Right lobe of liver (tissue), 6 donors: Measurements from ENCODE around the gene PNPLA1. TPM values are rescaled to one million over a fixed set of nuclear protein-coding genes. Genes with fewer than 3 reads are reported as not detected.

Source experiments
- ATAC-seq, 4 donors: fragments of 200-7000 bp; cut with Tn5 transposase; one replicate each; pipeline ENCODE4 v1.9.1; 2020; ENCODE audit warnings: mild to moderate bottlenecking in 4 of 4, moderate library complexity in 4 of 4
- DNase-seq, 3 donors: peaks; one replicate each; pipeline ENCODE4 v3.0.0-alpha.2; 2020
- H3K27ac ChIP-seq, 3 donors: fragments of 200-600 bp; one replicate each; pipeline ENCODE4 v1.8.0; 2022
- H3K27me3 ChIP-seq, 2 donors: fragments of 200-600 bp; one replicate each; pipeline ENCODE4 v1.8.0; 2022
- H3K36me3 ChIP-seq, 4 donors: fragments of 200-600 bp; sonication (generic) in 1 of 4; one replicate each; pipeline versions ENCODE4 v1.5.1 to v1.8.0; 2017 to 2022; ENCODE audit warnings: control low read depth in 1 of 4
- H3K4me1 ChIP-seq, 4 donors: fragments of 200-600 bp; sonication (generic) in 1 of 4; one replicate each; pipeline versions ENCODE4 v1.5.1 to v1.8.0; 2017 to 2022; ENCODE audit warnings: control low read depth in 1 of 4
- H3K4me3 ChIP-seq, 3 donors: fragments of 200-600 bp; one replicate each; pipeline ENCODE4 v1.8.0; 2022
- H3K9me3 ChIP-seq, 4 donors: fragments of 200-600 bp; sonication (generic) in 1 of 4; one replicate each; pipeline versions ENCODE4 v1.5.1 to v1.8.0; 2017 to 2022; ENCODE audit warnings: control low read depth in 1 of 4
- POLR2A ChIP-seq: fragments of 450-650 bp; IDR thresholded peaks from one replicate; pipeline ENCODE4 v1.6.1; 2017; ENCODE audit warnings: antibody characterized with exemption, mild to moderate bottlenecking
- WGBS: methylation state at CpG from one replicate; pipeline ENCODE4 v1.1.6; 2018; ENCODE audit warnings: low coverage, low lambda C conversion rate; ENCODE audit not compliant: insufficient coverage; ENCODE audit errors: missing lambda C conversion rate; 5-methylcytosine and 5-hydroxymethylcytosine counted together
- intact Hi-C, 2 donors: fragments of 100-400 bp; cut with DNase I; formaldehyde crosslinking; loops; one replicate each; pipeline versions ENCODE4 v1.11.2 to v1.14.1; 2022
- total RNA-seq, 6 experiments: library from RNA; depleted of rRNA in 2 of 6; stranded (reverse); fragments of >200 nt in 2 of 6; fragmentation: NEBNext Ultra II Directional in 3 of 6; extraction: Animal tissue kit (Norgen Biotek cat#: 25700) in 3 of 6; gene quantifications; one replicate each; pipeline versions ENCODE4 v1.1.0 to v1.2.4, GENCODE V29; 2016 to 2023
- TF ChIP-seq, protein P1 (sequence below), 4 donors: fragments of 200-600 bp in 3 of 4; fragments of 450-650 bp in 1 of 4; IDR thresholded peaks; one replicate each; pipeline versions ENCODE4 v1.5.1 to v1.8.0; 2016 to 2022; ENCODE audit warnings: antibody characterized with exemption in 4 of 4, mild to moderate bottlenecking in 2 of 4
- donor health status: DM: no; HTN: yes; CAD: no.
- donor health status: DM: no; HTN: no; CAD: no.
- donor health status: DM: no; HTN: no; CAD: no.
- donor health status: DM: no; HTN: yes; CAD: no.
- donor health status: DM: no; HTN: yes; CAD: no.

PNPLA1 gene
- total RNA-seq, 6 experiments from 2014 or later = not detected

DNA sequence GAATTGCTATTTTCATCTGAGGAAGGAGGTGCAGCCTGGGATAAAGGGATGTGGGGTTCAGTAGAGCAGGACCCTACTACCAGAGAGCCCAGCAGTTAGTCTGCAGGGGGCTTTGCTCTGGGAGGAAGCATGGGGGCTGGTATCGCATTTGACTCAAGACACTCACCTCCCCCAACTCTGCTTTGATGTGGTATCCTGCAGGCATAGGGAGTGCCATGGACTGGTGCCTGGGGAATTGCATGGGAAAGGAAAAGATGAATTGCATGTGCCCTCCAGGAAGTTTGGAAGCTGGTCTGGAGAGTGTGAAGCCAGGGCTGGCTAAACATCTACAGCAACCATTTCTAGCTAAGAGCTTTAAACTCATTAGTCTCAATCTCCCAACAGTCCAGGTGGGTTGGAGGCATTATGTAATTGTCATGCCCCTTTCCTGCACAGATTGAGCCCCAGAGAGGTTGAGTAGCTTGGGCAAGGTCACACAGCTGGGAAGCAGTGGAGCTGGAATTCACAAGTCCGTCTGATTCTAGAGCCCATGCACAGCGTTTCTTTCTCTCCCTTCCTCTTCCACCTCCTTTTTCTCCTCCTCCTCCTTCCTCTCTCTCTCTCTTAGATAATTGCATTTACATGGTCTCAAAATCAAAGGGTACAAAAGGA is 26.2 kb upstream of the PNPLA1 start:
- Histone ChIP-seq H3K4me3 (no peak overlapping the region), H3K36me3 (no peaks in the 10 kb centered on the region), H3K27ac (no peak overlapping the region), H3K4me1 (no peaks in the 10 kb centered on the region), H3K27me3 (no peaks in the 10 kb centered on the region), H3K9me3 (no peaks in the 10 kb centered on the region)
- WGBS = 56% methylated on average over 2 of the region's 3 CpGs
- no peak for ATAC-seq
- no peak for DNase-seq
- TF ChIP-seq POLR2A = no peak
- TF ChIP-seq, protein P1, sequence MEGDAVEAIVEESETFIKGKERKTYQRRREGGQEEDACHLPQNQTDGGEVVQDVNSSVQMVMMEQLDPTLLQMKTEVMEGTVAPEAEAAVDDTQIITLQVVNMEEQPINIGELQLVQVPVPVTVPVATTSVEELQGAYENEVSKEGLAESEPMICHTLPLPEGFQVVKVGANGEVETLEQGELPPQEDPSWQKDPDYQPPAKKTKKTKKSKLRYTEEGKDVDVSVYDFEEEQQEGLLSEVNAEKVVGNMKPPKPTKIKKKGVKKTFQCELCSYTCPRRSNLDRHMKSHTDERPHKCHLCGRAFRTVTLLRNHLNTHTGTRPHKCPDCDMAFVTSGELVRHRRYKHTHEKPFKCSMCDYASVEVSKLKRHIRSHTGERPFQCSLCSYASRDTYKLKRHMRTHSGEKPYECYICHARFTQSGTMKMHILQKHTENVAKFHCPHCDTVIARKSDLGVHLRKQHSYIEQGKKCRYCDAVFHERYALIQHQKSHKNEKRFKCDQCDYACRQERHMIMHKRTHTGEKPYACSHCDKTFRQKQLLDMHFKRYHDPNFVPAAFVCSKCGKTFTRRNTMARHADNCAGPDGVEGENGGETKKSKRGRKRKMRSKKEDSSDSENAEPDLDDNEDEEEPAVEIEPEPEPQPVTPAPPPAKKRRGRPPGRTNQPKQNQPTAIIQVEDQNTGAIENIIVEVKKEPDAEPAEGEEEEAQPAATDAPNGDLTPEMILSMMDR (IDR thresholded peaks at IDR 0.05) = no peak
- intact Hi-C loops = no loop called here

- no peak for ATAC-seq
- H3K4me3 ChIP-seq = no peak overlapping the region
- no peaks in the 10 kb centered on the region for H3K9me3 ChIP-seq
- intact Hi-C loops = no loop called here
- TF ChIP-seq POLR2A = no peak
- TF ChIP-seq, protein P1 (IDR thresholded peaks at IDR 0.05) = no peak
- no peak overlapping the region for H3K27ac ChIP-seq
- 68% methylated on average over 6 of the region's 8 CpGs for WGBS
- H3K4me1 ChIP-seq = no peaks in the 10 kb centered on the region
- no peak for DNase-seq
- H3K27me3 ChIP-seq = no peaks in the 10 kb centered on the region
- no peaks in the 10 kb centered on the region for H3K36me3 ChIP-seq
Measured at GRCh38 chr6:36244641-36245280, 25.1 kb upstream of the PNPLA1 start.

DNA sequence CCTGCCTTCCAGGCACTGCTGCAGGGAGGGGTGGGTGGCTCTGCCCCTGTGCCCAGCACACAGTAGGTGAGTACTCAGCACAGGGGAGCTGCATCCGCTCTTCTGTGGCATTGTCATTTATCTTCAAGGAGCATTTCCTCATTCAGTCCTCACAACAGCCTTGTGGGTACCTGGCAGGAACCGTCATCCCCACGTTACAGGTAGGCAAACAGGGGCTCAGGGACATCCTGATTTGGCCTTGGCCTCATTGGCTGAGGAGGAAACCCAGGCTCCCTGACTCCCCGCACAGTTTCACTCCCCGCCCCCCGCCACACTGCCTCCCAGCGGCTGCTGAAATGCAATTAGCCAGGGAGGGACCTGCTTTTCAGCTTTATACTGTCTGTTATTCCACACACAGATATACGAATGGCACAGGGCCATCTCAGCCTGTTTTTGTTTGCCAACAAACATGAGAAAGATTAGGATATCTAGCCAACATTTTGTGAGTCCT is 24.2 kb upstream of the PNPLA1 start:
- no peak overlapping the region for H3K27ac ChIP-seq
- intact Hi-C loops = no loop called here
- H3K9me3 ChIP-seq = no peaks in the 10 kb centered on the region
- H3K27me3 ChIP-seq = no peaks in the 10 kb centered on the region
- no peak for DNase-seq
- peak; percentile 16 to 54 (median 22) for ATAC-seq
- H3K4me3 ChIP-seq = no peak overlapping the region
- H3K4me1 ChIP-seq = no peaks in the 10 kb centered on the region
- H3K36me3 ChIP-seq = no peaks in the 10 kb centered on the region
- no peak for TF ChIP-seq POLR2A
- TF ChIP-seq, protein P1 (IDR thresholded peaks at IDR 0.05) = no peak
- WGBS = 45% methylated on average over 3 of the region's 8 CpGs

GRCh38 chr6:36246506-36247268 is 23.2 kb upstream of the PNPLA1 start:
- Histone ChIP-seq H3K4me3 (no peak overlapping the region), H3K27ac (no peak overlapping the region), H3K4me1 (no peaks in the 10 kb centered on the region), H3K36me3 (no peaks in the 10 kb centered on the region), H3K27me3 (no peaks in the 10 kb centered on the region), H3K9me3 (no peaks in the 10 kb centered on the region)
- TF ChIP-seq, protein P1 (IDR thresholded peaks at IDR 0.05) = no peak
- TF ChIP-seq POLR2A = no peak
- intact Hi-C loops = no loop called here
- WGBS = 79% methylated on average over 17 of the region's 22 CpGs
- DNase-seq = no peak
- no peak for ATAC-seq
